ENCODE results near the gene PTPRQ.

GRCh38 chr12:80509781-80510556 is 65.9 kb downstream of the PTPRQ start:
- TF ChIP-seq POLR2AphosphoS5 (IDR thresholded peaks at IDR 0.05; ENCODE audit: insufficient read depth in 1 of 2, low read depth in 1 of 2) (no peak), POLR2A (IDR thresholded peaks at IDR 0.05) (no peak), CTCF (IDR thresholded peaks at IDR 0.05) (no peak)

All from vagina (tissue), 2 donors.